Measurements from ENCODE around the gene USH1G. TPM values are rescaled to one million over a fixed set of nuclear protein-coding genes. Genes with fewer than 3 reads are reported as not detected.

Gene USH1G
- total and polyA plus RNA-seq, 2 donors = 0.16 to 0.53 TPM

- WGBS = 76% methylated on average over 19 of the region's 19 CpGs
- Histone ChIP-seq H3K4me1 (ENCODE audit: insufficient read depth) (no peaks in the 10 kb centered on the region), H3K36me3 (ENCODE audit: insufficient read depth) (no peaks in the 10 kb centered on the region), H3K4me3 (ENCODE audit: low read depth, low read length) (no peak overlapping the region), H3K27ac (ENCODE audit: low read depth) (no peak overlapping the region)
- no peak for DNase-seq (ENCODE audit: extremely low spot score)
These were observed 56.7 kb downstream of the USH1G start for GRCh38 chr17:74866198-74866835.

Other genes starting within 250 kb of the USH1G start
- gene CD300LF, start 210.3 kb downstream of the USH1G start, total RNA-seq = 0.63 TPM
- gene CD300LF, start 210.3 kb downstream of the USH1G start, polyA plus RNA-seq = 1.3 TPM
- 3.2 TPM for gene RAB37, start 186.0 kb downstream of the USH1G start, total RNA-seq
- 6.7 TPM for gene RAB37, start 186.0 kb downstream of the USH1G start, polyA plus RNA-seq
- gene NHERF1, start 174.6 kb downstream of the USH1G start, total RNA-seq = 8.5 TPM
- gene NHERF1, start 174.6 kb downstream of the USH1G start, polyA plus RNA-seq = 16.7 TPM
- 20.7 TPM for gene NAT9, start 146.9 kb downstream of the USH1G start, total RNA-seq
- gene NAT9, start 146.9 kb downstream of the USH1G start, polyA plus RNA-seq = 33.3 TPM
- 1.9 TPM for gene GRIN2C, start 63.4 kb downstream of the USH1G start, total RNA-seq
- 0.47 TPM for gene GRIN2C, start 63.4 kb downstream of the USH1G start, polyA plus RNA-seq
- gene FDXR, start 50.3 kb downstream of the USH1G start, total RNA-seq = 3.7 TPM
- gene FDXR, start 50.3 kb downstream of the USH1G start, polyA plus RNA-seq = 12.3 TPM
- 0.48 TPM for gene FADS6, start 29.6 kb downstream of the USH1G start, total RNA-seq
- 0.96 TPM for gene FADS6, start 29.6 kb downstream of the USH1G start, polyA plus RNA-seq
- gene OTOP2, start 1.0 kb upstream of the USH1G start, total RNA-seq = not detected
- gene OTOP2, start 1.0 kb upstream of the USH1G start, polyA plus RNA-seq = not detected
- not detected for gene OTOP3, start 12.6 kb upstream of the USH1G start, total RNA-seq
- gene OTOP3, start 12.6 kb upstream of the USH1G start, polyA plus RNA-seq = not detected
- gene HID1, start 49.5 kb upstream of the USH1G start, total RNA-seq = 5.7 TPM
- gene HID1, start 49.5 kb upstream of the USH1G start, polyA plus RNA-seq = 13.4 TPM
- 4.8 TPM for gene CDR2L, start 64.4 kb upstream of the USH1G start, total RNA-seq
- gene CDR2L, start 64.4 kb upstream of the USH1G start, polyA plus RNA-seq = 14.2 TPM
- gene MRPL58, start 89.4 kb upstream of the USH1G start, total RNA-seq = 14.5 TPM
- 38.7 TPM for gene MRPL58, start 89.4 kb upstream of the USH1G start, polyA plus RNA-seq
- gene ATP5PD, start 123.7 kb upstream of the USH1G start, total RNA-seq = 136 TPM
- gene ATP5PD, start 123.7 kb upstream of the USH1G start, polyA plus RNA-seq = 334 TPM
- 15.4 TPM for gene KCTD2, start 124.0 kb upstream of the USH1G start, total RNA-seq
- gene KCTD2, start 124.0 kb upstream of the USH1G start, polyA plus RNA-seq = 29.1 TPM
- 17.6 TPM for gene SLC16A5, start 164.7 kb upstream of the USH1G start, total RNA-seq
- 13.2 TPM for gene SLC16A5, start 164.7 kb upstream of the USH1G start, polyA plus RNA-seq
- 2.5 TPM for gene ARMC7, start 186.7 kb upstream of the USH1G start, total RNA-seq
- gene ARMC7, start 186.7 kb upstream of the USH1G start, polyA plus RNA-seq = 9.6 TPM
- 29.8 TPM for gene NT5C, start 208.5 kb upstream of the USH1G start, total RNA-seq
- 82.1 TPM for gene NT5C, start 208.5 kb upstream of the USH1G start, polyA plus RNA-seq
- 49.8 TPM for gene JPT1, start 231.3 kb upstream of the USH1G start, total RNA-seq
- gene JPT1, start 231.3 kb upstream of the USH1G start, polyA plus RNA-seq = 43.9 TPM

Data from urinary bladder (tissue), 4 donors.